ENCODE measurements around the gene LYAR. TPM values are rescaled to one million over a fixed set of nuclear protein-coding genes. Genes with fewer than 3 reads are reported as not detected.

LYAR gene
- total RNA-seq, 1 experiment from 2014 or later = 15.7 TPM

- DNase-seq = no peak
- intact Hi-C loops (cut with micrococcal nuclease; ENCODE audit: unreplicated experiment) = no loop called here
- Histone ChIP-seq H3K27ac (no peak within 1 kb of the TSS), H3K4me3 (no peak within 1 kb of the TSS), H3K4me2 (no peak within 1 kb of the TSS), H3F3A (ENCODE audit: insufficient read depth, low read depth) (no peaks in the 10 kb centered on the region), H3K36me3 (ENCODE audit: low read depth) (no peaks in the 10 kb centered on the region), H3K27me3 (ENCODE audit: insufficient read depth, low read depth) (peaks cover 31% of the 10 kb centered on the region), H4K20me1 (ENCODE audit: insufficient read depth) (no peaks in the 10 kb centered on the region), H3K9me3 (ENCODE audit: insufficient read depth, low read depth) (no peaks in the 10 kb centered on the region), H3K9me2 (ENCODE audit: insufficient read depth) (no peaks in the 10 kb centered on the region), H3K79me2 (ENCODE audit: low read depth) (no peaks in the 10 kb centered on the region), H2AFZ (no peak within 1 kb of the TSS), H3K4me1 (replicated peaks; ENCODE audit: insufficient read depth) (no peaks in the 10 kb centered on the region)
- ChIA-PET POLR2A (ENCODE audit: unreplicated experiment) (no interaction called here), CTCF (no interaction called here)
- no peak for TF ChIP-seq EZH2 (IDR thresholded peaks at IDR 0.05; ENCODE audit: low read depth)
- TF ChIP-seq CTCF (conservative IDR thresholded peaks at IDR 0.05) = no peak
- no TSS peak for BruUV-seq (replicated peaks)
These were observed 63.1 kb downstream of the LYAR start, which contains the start of gene OTOP1 for GRCh38 chr4:4226606-4227438. Gene OTOP1, minus strand, starts transcription at chr4:4226929. Its CDS starts 65 bp downstream, at chr4:4226864.

GRCh38 chr4:4225915-4226605, 63.9 kb downstream of the LYAR start:
- Histone ChIP-seq H3K27ac (no peak overlapping the region), H3K4me3 (no peak overlapping the region), H4K20me1 (ENCODE audit: insufficient read depth) (no peaks in the 10 kb centered on the region), H3K4me2 (no peak overlapping the region), H3K9me2 (ENCODE audit: insufficient read depth) (no peaks in the 10 kb centered on the region), H3K9me3 (ENCODE audit: insufficient read depth, low read depth) (no peaks in the 10 kb centered on the region), H3K36me3 (ENCODE audit: low read depth) (no peaks in the 10 kb centered on the region), H3F3A (ENCODE audit: insufficient read depth, low read depth) (no peaks in the 10 kb centered on the region), H3K4me1 (replicated peaks; ENCODE audit: insufficient read depth) (no peaks in the 10 kb centered on the region), H3K79me2 (ENCODE audit: low read depth) (no peaks in the 10 kb centered on the region), H2AFZ (no peak overlapping the region), H3K27me3 (ENCODE audit: insufficient read depth, low read depth) (peaks cover 36% of the 10 kb centered on the region)
- TF ChIP-seq EZH2 (IDR thresholded peaks at IDR 0.05; ENCODE audit: low read depth) (no peak), CTCF (conservative IDR thresholded peaks at IDR 0.05) (no peak)
- POLR2A ChIA-PET (ENCODE audit: unreplicated experiment) = no interaction called here
- intact Hi-C loops (cut with micrococcal nuclease; ENCODE audit: unreplicated experiment) = no loop called here
- BruUV-seq (replicated peaks) = no TSS peak
- DNase-seq = no peak
- CTCF ChIA-PET = no interaction called here

Other genes with a start within 250 kb of the LYAR start
- gene OTOP1, start 63.2 kb downstream of the LYAR start, total RNA-seq (2021) = not detected in 2 replicates
- gene TMEM128, start 41.9 kb downstream of the LYAR start, total RNA-seq (2021) = 18.1 and 21.4 TPM in 2 replicates
- 4.6 and 5.3 TPM in 2 replicates for gene ZBTB49, start 97 bp upstream of the LYAR start, total RNA-seq (2021)
- gene NSG1, start 96.9 kb upstream of the LYAR start, total RNA-seq (2021) = not detected in 2 replicates